GM19023 (cell line): Measurements from ENCODE around the gene FOXL1.
"Not testable (repeated sequence)": the region's sequence is repeated elsewhere in the genome, so short reads cannot be mapped to it uniquely, and the experiment has no call there.

Experiments
- ATAC-seq: cut with Tn5 transposase; IDR thresholded peaks from one replicate; pipeline ENCODE4 v1.9.1; 2021; ENCODE audit warnings: mild to moderate bottlenecking, moderate library complexity; ENCODE audit not compliant: unreplicated experiment

The FOXL1 gene

GRCh38 chr16:86579268-86580062 lies 1.1 kb downstream of the FOXL1 start:
- ATAC-seq = no peak

GRCh38 chr16:86580063-86580790 lies 1.9 kb downstream of the FOXL1 start:
- no peak for ATAC-seq

GRCh38 chr16:86580791-86581170 lies 2.4 kb downstream of the FOXL1 start:
- no peak for ATAC-seq

GRCh38 chr16:86581458-86581857 lies 3.1 kb downstream of the FOXL1 start:
- ATAC-seq = no peak

- ATAC-seq = no peak
These were observed 5.8 kb downstream of the FOXL1 start for GRCh38 chr16:86584071-86584685.

GRCh38 chr16:86584726-86585721 lies 6.7 kb downstream of the FOXL1 start:
- ATAC-seq = no peak

GRCh38 chr16:86585821-86586611 lies 7.7 kb downstream of the FOXL1 start:
- no peak for ATAC-seq

GRCh38 chr16:86587487-86587886 lies 9.1 kb downstream of the FOXL1 start:
- ATAC-seq = no peak

- ATAC-seq = not testable (repeated sequence)
These were observed 9.6 kb downstream of the FOXL1 start for GRCh38 chr16:86587955-86588354.

- ATAC-seq = no peak
These were observed 12.3 kb downstream of the FOXL1 start for GRCh38 chr16:86590501-86591144.

GRCh38 chr16:86591270-86591669 lies 12.9 kb downstream of the FOXL1 start:
- ATAC-seq = no peak

GRCh38 chr16:86593913-86594620 lies 15.7 kb downstream of the FOXL1 start:
- no peak for ATAC-seq

- ATAC-seq = no peak
These were observed 16.4 kb downstream of the FOXL1 start for GRCh38 chr16:86594721-86595120.

- no peak for ATAC-seq
These were observed 17.7 kb downstream of the FOXL1 start for GRCh38 chr16:86595983-86596605.

- no peak for ATAC-seq
These were observed 19.0 kb downstream of the FOXL1 start for GRCh38 chr16:86597126-86597879.

- ATAC-seq = no peak
These were observed 19.7 kb downstream of the FOXL1 start for GRCh38 chr16:86597880-86598606.
